IPS-20b (cell line): Measurements from ENCODE around the gene ZMYM2.

Source experiments
- H3K27ac ChIP-seq: one replicate; pipeline ENCODE4 v1.5.1; 2013; ENCODE audit warnings: low read length
- H3K27me3 ChIP-seq: 2 replicates; pipeline ENCODE4 v1.6.1; 2013; ENCODE audit warnings: mild to moderate bottlenecking, low read length, inconsistent platforms; ENCODE audit not compliant: insufficient read depth
- H3K36me3 ChIP-seq: 2 replicates; pipeline ENCODE4 v1.6.1; 2013; ENCODE audit warnings: low read depth, mild to moderate bottlenecking, inconsistent platforms, low read length, moderate library complexity; ENCODE audit not compliant: insufficient read depth
- H3K4me1 ChIP-seq: 2 replicates; pipeline ENCODE4 v1.6.1; 2013; ENCODE audit warnings: mild to moderate bottlenecking, control low read depth, inconsistent platforms, low read length, moderate library complexity; ENCODE audit not compliant: insufficient read depth
- H3K4me3 ChIP-seq: 2 replicates; pipeline ENCODE4 v1.5.1; 2013; ENCODE audit warnings: mild to moderate bottlenecking, low read length, inconsistent platforms
- H3K9ac ChIP-seq: 2 replicates; pipeline ENCODE4 v1.6.1; 2013; ENCODE audit warnings: low read depth, mild to moderate bottlenecking, inconsistent platforms, low read length, moderate library complexity
- H3K9me3 ChIP-seq: 2 replicates; pipeline ENCODE4 v1.6.1; 2013; ENCODE audit warnings: mild to moderate bottlenecking, low read depth, low read length, inconsistent platforms; ENCODE audit not compliant: insufficient read depth

The ZMYM2 gene

GRCh38 chr13:20053016-20053415 lies 94.5 kb downstream of the ZMYM2 start:
- Histone ChIP-seq H3K27ac (no peak overlapping the region), H3K4me1 (peaks cover 24% of the 10 kb centered on the region), H3K36me3 (peaks cover 84% of the 10 kb centered on the region), H3K27me3 (no peaks in the 10 kb centered on the region), H3K9ac (no peak overlapping the region), H3K4me3 (no peak overlapping the region), H3K9me3 (no peaks in the 10 kb centered on the region)

DNA sequence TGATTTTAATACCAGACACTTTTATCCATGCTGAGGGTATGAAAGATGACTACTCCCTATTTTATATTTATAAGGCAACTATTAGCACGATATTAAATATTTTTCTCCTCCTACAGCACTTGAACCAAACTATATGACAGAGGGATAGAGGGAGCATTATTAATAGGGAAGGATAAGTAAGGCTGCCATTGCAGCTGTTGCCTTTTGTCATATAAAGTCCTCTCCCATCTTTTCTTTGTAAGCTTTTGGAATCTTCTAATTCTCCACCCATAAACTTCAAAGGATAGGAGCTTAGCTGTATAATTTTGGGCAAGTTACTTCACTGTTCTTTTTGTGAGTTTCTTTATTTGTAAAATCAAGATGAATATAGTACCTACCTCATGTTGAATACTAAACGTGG lies 95.4 kb downstream of the ZMYM2 start:
- no peaks in the 10 kb centered on the region for H3K27me3 ChIP-seq
- H3K9me3 ChIP-seq: no peaks in the 10 kb centered on the region
- peaks cover 24% of the 10 kb centered on the region for H3K4me1 ChIP-seq
- no peak overlapping the region for H3K9ac ChIP-seq
- no peak overlapping the region for H3K27ac ChIP-seq
- H3K36me3 ChIP-seq: peaks cover 87% of the 10 kb centered on the region
- H3K4me3 ChIP-seq: no peak overlapping the region

DNA sequence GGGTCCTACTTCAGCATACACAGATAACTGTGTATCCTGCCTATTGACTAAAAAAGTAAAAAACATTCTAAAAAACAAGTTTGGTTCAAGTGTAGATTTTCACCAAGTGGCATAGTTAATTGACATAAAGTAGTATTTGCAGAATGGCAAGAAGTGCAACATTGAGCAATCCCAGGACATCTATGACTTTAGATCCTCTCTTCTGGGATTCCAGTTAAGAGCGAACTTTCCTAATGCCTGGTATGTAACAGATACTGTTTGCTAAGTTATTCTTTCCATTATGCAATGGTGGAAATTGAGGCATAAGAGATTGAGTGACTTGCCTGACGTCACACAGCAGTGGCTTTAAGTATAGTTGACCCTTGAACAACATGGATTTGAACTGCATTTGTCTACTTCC lies 96.1 kb downstream of the ZMYM2 start:
- H3K36me3 ChIP-seq: peaks cover 88% of the 10 kb centered on the region
- no peak overlapping the region for H3K27ac ChIP-seq
- H3K9me3 ChIP-seq: no peaks in the 10 kb centered on the region
- no peak overlapping the region for H3K9ac ChIP-seq
- H3K27me3 ChIP-seq: no peaks in the 10 kb centered on the region
- peaks cover 19% of the 10 kb centered on the region for H3K4me1 ChIP-seq
- no peak overlapping the region for H3K4me3 ChIP-seq

GRCh38 chr13:20057214-20057613 lies 98.7 kb downstream of the ZMYM2 start:
- H3K9ac ChIP-seq: no peak overlapping the region
- H3K27me3 ChIP-seq: no peaks in the 10 kb centered on the region
- H3K36me3 ChIP-seq: peaks cover 92% of the 10 kb centered on the region
- no peaks in the 10 kb centered on the region for H3K9me3 ChIP-seq
- no peak overlapping the region for H3K27ac ChIP-seq
- H3K4me3 ChIP-seq: no peak overlapping the region
- peaks cover 14% of the 10 kb centered on the region for H3K4me1 ChIP-seq

- Histone ChIP-seq H3K9ac (no peak overlapping the region; the same call in 1 of the 2 replicates), H3K27me3 (no peaks in the 10 kb centered on the region), H3K4me1 (peaks cover 14% of the 10 kb centered on the region), H3K36me3 (peaks cover 92% of the 10 kb centered on the region), H3K4me3 (no peak overlapping the region), H3K9me3 (no peaks in the 10 kb centered on the region), H3K27ac (no peak overlapping the region)
These were observed 99.4 kb downstream of the ZMYM2 start for GRCh38 chr13:20057963-20058362.

GRCh38 chr13:20058476-20058875 lies 99.9 kb downstream of the ZMYM2 start:
- Histone ChIP-seq H3K9me3 (no peaks in the 10 kb centered on the region), H3K9ac (no peak overlapping the region), H3K4me1 (peaks cover 14% of the 10 kb centered on the region), H3K27ac (no peak overlapping the region), H3K36me3 (peaks cover 92% of the 10 kb centered on the region), H3K27me3 (no peaks in the 10 kb centered on the region), H3K4me3 (no peak overlapping the region)

GRCh38 chr13:20064128-20064527 lies 105.6 kb downstream of the ZMYM2 start:
- H3K4me1 ChIP-seq: no peaks in the 10 kb centered on the region
- peaks cover 93% of the 10 kb centered on the region for H3K36me3 ChIP-seq
- H3K9ac ChIP-seq: no peak overlapping the region
- H3K9me3 ChIP-seq: no peaks in the 10 kb centered on the region
- no peaks in the 10 kb centered on the region for H3K27me3 ChIP-seq
- H3K4me3 ChIP-seq: no peak overlapping the region
- H3K27ac ChIP-seq: no peak overlapping the region

DNA sequence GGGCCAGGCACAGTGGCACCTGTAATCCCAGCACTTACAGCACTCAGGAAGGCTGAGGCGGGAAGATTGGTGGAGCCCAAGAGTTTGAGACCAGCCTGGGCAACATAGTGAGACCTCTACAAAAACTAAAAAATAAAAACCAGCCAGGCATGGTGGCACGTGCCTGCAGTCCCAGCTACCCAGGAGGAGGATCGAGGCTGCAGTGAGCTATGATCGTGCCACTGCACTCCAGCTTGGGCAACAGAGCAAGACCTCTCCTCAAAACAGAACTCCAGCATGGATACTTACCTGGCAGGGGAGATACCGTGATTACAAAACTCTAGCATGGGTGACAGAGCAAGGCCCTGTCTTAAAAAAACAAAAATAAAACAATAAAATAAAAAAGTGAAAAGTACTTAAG lies 107.0 kb downstream of the ZMYM2 start:
- Histone ChIP-seq H3K9me3 (no peaks in the 10 kb centered on the region), H3K4me1 (no peaks in the 10 kb centered on the region), H3K36me3 (peaks cover 93% of the 10 kb centered on the region), H3K4me3 (no peak overlapping the region), H3K9ac (no peak overlapping the region), H3K27me3 (no peaks in the 10 kb centered on the region), H3K27ac (no peak overlapping the region)

- Histone ChIP-seq H3K4me1 (no peaks in the 10 kb centered on the region), H3K36me3 (peaks cover 95% of the 10 kb centered on the region), H3K9ac (no peak overlapping the region), H3K9me3 (no peaks in the 10 kb centered on the region), H3K4me3 (no peak overlapping the region), H3K27me3 (no peaks in the 10 kb centered on the region), H3K27ac (no peak overlapping the region)
These were observed 111.4 kb downstream of the ZMYM2 start for GRCh38 chr13:20069956-20070355.

- Histone ChIP-seq H3K27me3 (no peaks in the 10 kb centered on the region), H3K9ac (no peak overlapping the region), H3K36me3 (peaks cover 83% of the 10 kb centered on the region), H3K4me3 (no peak overlapping the region), H3K9me3 (no peaks in the 10 kb centered on the region), H3K27ac (no peak overlapping the region), H3K4me1 (no peaks in the 10 kb centered on the region)
These were observed 115.2 kb downstream of the ZMYM2 start for GRCh38 chr13:20073775-20074174.

DNA sequence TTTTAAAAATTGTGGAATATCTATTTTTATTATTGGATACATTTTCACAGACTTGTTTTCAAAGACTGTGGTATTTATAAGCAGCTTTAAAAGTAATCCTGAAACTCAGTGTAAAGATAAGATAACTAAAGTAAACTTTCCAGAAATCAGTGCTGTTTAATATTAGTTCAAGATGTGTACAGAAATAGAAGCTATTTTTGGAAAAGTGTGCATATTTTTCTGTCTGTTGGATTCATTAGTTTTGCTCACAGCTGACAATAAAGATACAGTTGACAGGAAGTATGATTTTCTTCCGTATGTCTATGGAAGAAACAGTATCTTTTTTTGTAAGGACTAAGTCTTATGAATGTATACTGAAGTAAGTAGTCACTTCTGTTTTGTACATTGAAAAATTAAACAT lies 116.4 kb downstream of the ZMYM2 start:
- Histone ChIP-seq H3K4me1 (no peaks in the 10 kb centered on the region), H3K36me3 (peaks cover 78% of the 10 kb centered on the region), H3K27me3 (no peaks in the 10 kb centered on the region), H3K27ac (no peak overlapping the region), H3K9me3 (no peaks in the 10 kb centered on the region), H3K4me3 (no peak overlapping the region), H3K9ac (no peak overlapping the region)

DNA sequence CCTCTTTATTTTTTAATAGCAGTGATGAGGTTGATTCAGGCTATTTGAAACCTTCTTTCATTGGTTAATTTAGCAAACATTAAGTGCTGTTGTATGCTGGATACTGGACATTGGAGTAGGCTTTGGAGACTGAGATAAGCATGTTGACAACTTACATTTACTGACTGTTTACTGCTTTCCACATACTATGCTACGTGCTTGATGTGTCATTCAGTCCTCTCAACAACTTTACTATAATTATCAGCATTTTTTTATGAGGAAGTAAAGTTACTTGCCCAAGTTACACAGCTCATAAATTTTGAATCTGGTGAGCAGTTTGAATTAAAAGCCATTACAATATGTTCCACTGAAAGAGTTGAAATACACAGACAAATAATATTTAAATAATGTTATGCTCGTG lies 118.6 kb downstream of the ZMYM2 start:
- no peak overlapping the region for H3K27ac ChIP-seq
- no peaks in the 10 kb centered on the region for H3K4me1 ChIP-seq
- no peaks in the 10 kb centered on the region for H3K9me3 ChIP-seq
- no peak overlapping the region for H3K9ac ChIP-seq
- peaks cover 76% of the 10 kb centered on the region for H3K36me3 ChIP-seq
- H3K4me3 ChIP-seq: no peak overlapping the region
- H3K27me3 ChIP-seq: no peaks in the 10 kb centered on the region
